NCI-H345 treated with DMSO at 0.1 percent for 48 hours (cell line): ENCODE results near the gene RAET1G.
"Not testable (repeated sequence)": the region's sequence is repeated elsewhere in the genome, so short reads cannot be mapped to it uniquely, and the experiment has no call there.

Source experiments
- DNase-seq: peaks from one replicate; lab custom pipeline; 2025; ENCODE audit not compliant: unreplicated experiment; lab: John Stamatoyannopoulos, UW

The RAET1G gene

GRCh38 chr6:149915970-149916865, 6.7 kb downstream of the RAET1G start:
- no peak for DNase-seq

- DNase-seq: no peak
Observed at GRCh38 chr6:149913540-149914240, 9.2 kb downstream of the RAET1G start.

DNA sequence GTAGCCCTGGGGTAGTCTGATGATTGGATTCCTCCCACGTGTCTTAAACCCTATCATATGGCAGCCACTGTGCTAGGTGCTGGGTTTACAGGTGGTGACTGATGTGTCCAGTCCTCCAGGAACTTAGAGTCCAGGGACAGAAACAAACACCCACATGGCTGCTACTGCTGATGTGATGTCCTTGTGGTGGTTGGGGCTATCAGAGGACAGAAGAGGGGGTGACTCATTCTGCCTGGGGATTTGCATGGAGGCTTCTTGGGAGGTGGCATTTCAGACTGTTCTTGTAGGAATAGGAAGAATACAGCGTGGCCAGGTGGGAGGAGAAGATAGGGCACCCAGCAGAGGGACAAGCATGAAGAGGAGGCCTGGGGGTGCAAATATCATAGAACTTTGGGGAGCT, 9.8 kb downstream of the RAET1G start:
- DNase-seq: no peak

GRCh38 chr6:149912680-149913079, 10.2 kb downstream of the RAET1G start:
- not testable (repeated sequence) for DNase-seq

GRCh38 chr6:149910721-149911151, 12.2 kb downstream of the RAET1G start:
- DNase-seq: no peak

GRCh38 chr6:149909701-149910470, 13.0 kb downstream of the RAET1G start:
- no peak for DNase-seq

- not testable (repeated sequence) for DNase-seq
Observed at GRCh38 chr6:149908480-149908879, 14.4 kb downstream of the RAET1G start.

- no peak for DNase-seq
Observed at GRCh38 chr6:149907317-149907716, 15.6 kb downstream of the RAET1G start.

- DNase-seq: no peak
Observed at GRCh38 chr6:149906405-149906804, 16.5 kb downstream of the RAET1G start.

DNA sequence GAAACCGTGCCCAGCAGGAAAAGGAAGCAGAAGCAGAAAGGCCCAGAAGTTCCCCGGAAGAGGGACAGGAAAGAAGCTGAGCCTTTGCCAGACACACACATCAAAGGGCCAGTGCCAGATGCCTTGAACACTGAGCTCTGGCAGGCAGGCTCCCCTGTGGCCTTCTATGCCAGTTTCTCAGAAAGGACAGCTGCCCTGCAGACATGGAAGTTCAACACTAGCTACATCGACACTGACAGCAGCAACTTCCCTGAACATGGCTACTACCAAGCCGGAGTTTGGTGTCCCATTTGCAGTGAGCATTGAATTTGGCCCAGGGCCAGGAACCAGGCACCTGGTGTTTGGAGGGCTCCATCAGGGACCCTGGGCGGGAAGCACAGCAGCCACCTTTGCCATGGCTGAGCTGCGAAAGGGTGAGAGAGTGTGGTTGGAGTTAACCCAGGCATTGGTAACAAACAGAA, 17.0 kb downstream of the RAET1G start:
- no peak for DNase-seq

DNA sequence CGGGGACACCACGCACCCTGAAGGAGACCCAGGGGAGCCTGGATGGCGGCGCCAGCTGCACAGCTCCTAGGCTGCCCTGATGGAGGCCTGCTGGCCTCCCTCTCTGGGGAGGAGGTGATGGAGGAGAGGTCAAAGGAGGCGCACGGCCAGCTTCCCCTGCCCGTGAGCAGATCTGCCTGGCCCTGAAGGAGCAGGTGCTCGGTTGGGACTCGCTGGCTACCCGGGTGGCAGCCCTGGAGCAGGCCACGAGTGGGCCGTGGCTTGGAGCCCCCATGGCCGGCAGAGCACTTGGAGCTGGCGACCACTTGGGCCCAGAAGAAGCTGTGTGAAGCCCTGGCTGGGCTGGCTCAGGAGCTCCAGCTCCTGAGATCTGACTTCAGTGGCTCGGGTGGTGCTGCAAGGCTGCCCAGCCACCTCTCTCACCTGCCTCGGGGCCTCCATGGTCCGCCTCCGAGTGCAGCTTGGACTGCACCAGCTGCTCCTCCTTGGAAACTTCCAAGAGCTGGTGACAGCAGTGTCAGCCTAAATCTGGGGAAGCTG, 17.5 kb downstream of the RAET1G start:
- no peak for DNase-seq

DNA sequence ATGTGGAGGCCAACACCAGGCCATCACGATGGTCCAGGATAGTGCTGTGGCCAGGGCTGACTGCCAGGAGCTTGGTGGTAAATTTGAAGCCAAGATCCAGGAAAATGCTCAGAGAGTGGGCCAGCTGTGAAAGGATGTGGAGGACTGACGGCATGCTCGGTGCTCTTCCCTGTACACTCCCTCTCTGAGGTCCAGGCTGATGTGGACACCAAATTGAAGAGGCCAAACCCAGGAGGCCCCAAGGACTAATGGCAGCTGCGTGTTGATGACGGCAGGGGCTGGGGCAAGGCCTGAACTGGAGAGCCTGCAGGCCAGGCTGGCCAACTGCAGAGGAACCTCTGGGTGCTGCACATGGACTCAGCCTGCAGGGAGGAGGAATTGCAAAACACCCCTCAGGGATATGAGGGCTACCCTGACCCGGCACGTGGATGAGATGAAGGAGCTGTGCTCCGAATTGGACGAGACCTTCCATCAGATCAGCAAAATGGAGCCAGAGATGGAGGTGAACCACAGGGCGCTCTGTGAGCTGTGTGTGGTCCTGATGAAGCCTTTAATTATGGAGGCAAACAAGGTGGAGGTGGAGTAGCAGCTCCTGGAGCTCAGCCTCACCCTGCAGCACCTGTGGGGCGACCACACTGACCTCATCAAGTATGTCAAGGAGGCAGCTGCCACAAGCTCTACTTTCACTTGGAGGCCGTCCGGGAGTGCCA, 18.1 kb downstream of the RAET1G start:
- no peak for DNase-seq

DNA sequence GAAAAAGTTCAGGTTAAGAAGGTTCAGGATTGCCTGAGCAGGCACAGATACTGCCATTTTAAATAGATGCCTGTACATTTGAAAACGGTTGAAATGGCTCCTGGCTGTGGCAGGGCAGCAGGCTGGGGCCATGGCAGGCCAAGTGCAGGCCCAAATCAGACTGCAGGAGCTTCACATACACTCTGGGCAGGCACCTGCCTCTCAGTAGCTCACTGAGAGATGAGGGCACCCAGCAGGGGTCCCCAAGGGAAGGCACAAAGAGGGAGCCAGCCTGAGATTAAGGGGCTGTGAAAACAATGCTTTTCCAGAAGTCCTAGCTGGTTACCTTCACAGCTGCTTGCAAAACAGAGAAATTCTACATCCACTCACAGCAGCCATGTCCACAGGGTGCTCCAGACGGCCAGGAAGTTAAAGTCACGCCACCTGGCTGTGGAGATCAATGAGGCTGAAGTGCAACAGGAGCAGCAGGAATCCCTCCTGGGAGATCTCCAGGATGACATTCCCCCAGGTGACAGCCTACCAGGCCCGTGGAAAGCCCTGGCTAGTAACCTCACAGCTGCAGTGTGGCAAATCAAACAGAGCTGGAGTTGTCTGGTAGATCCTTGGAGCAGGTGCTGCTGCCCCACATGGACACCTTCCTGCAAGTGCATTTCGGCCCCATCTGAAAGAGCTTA, 18.8 kb downstream of the RAET1G start:
- DNase-seq: peak; percentile 94

DNA sequence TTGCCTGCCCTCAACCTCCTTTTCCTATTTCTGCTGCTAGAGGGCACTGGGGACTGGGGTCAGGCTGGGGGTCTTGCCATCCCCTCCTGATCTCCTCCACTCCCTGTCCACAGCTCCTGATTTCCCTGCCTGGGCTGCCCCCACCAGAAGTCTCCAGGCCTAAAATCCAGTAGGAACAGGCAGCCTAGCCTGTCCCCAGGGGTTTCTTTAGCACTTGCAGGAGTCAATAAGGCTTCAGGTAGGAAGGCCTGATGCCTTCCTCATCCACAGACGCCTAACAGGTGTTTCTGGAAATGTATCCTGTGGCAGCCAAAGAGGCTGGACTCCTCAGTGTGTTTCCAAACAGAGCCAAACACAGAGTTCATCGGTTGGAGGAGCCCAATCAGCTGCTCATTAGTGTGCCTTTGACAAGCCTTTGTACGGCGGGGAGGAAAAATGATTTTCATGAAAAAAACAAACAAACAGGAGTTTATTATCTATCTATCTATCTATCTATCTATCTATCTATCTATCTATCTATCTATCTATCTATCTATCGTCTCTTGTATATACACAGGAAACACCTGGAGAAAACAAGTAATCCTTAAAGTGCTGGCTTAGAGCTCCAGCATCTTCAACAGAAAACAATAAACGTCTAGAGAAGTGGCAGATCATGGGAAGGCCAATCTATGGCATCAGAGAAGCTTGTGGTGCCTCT, 21.3 kb downstream of the RAET1G start:
- no peak for DNase-seq

DNA sequence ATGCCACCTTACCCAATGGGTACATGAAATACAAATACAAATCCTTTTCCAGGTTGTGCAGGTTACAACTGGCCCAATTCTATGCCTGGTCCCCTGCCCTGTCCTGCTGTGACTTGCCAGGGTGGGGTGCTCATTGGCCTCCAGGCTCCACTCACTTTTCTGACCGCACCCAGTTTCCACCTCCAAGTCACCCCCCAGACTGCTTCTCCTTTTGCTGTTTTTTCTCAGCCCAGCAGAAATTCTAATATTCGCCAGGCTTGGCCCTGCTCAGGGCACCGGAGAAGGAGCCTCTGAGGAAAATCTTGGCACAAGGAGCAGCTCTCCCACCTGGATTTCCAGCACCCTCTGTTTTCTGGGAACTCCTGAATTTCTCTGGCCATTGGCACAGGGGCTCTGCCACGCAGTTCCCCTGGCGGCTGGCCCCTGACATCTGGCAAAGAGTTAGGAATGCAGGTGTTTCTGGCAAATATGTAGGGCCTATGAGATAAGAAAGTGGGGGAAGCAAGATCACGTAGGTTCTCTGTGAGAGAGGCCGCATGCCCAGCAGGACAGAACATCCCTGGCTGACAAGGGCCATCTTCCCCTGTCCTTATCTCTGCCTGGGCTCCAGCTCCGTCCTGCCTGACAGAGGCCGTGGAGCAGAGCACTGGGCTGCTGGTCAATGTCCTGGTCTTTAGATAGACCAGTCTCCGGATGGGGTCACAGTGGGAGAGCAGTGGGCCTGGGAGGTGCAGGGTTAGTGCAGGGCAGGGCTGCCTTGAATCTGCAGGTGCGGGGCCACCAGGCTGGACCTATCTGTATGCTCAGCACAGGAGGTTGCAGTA, 22.1 kb downstream of the RAET1G start:
- no peak for DNase-seq

DNA sequence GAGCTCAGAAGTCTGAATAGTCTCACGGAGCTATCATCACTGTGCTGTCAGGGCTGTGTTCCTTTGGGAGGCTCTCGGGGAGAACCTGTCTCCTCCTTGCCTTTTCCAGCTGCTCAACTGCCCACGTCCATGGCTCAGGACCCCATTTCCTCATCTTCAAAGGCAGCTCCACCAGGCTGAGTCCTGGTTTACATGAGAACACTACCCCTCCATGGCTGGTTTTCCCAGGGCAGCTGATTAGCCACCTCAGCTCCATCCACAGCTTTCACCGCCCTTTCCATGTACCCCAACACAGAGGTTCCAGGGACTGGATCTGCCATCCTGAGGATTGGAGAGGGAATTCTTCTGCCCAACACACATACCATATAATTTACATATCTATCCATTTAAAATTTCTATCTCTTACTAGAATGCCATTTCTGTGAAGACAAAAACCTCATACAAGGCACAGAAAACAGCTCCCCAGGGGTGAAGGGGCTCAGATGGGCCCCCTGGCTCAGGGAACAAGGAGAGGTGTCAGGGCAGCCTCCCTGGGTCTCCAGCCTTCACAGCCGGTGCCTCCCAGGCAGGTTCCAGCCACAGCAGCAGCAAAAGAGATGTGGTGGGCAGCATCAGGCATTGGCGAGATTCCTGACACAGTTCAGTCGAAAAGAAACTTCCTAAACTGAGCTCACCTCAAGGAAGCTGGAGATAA, 22.8 kb downstream of the RAET1G start:
- no peak for DNase-seq

GRCh38 chr6:149899486-149899885, 23.4 kb downstream of the RAET1G start:
- DNase-seq: no peak

DNA sequence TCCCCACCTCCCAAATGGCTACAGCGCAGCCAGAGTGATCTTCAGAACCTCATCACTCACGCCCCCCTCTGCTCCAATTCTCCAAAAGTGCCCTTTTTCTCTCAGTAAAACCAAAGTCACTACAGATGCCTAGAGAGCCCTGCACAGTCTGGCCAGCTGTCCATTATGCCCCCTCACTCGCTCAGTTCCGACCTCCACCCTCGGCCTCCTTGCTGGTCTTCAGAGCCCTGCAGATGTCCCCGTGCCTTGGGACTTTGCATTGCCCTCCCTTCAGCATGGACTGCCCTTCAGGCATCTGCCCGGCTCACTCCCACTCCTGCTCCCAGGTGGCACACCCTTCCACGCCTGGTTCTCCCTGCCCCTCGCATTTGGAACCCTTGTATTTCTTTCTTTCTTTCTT, 24.0 kb downstream of the RAET1G start:
- no peak for DNase-seq
